NCI-H1694 (cell line): Measurements from ENCODE around the gene SMPD2.

ENCODE experiments used
- DNase-seq: peaks from one replicate; lab custom pipeline; 2025; lab: John Stamatoyannopoulos, UW

The SMPD2 gene

GRCh38 chr6:109485266-109485935 is 44.9 kb downstream of the SMPD2 start:
- peak; percentile 6 for DNase-seq

GRCh38 chr6:109486068-109486467 is 45.5 kb downstream of the SMPD2 start:
- DNase-seq: no peak

DNA sequence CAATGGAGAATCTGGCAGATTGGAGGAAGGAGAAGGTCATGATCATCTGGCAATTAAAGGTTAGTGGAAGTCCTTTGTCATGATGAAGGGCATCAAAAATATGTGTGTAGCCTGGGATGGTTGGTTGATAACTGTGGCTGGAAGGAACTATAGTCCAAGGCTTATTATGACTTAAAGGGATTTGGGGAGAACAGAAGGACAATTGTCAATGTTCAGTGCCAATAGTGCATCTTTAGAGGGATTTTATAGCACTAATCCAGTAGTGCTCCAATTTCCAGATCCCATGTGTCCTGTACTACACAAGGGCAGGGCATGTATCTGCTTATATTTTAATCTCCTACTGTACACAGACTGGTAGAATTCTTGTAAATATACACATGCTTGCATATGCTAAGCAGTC is 47.5 kb downstream of the SMPD2 start:
- no peak for DNase-seq

DNA sequence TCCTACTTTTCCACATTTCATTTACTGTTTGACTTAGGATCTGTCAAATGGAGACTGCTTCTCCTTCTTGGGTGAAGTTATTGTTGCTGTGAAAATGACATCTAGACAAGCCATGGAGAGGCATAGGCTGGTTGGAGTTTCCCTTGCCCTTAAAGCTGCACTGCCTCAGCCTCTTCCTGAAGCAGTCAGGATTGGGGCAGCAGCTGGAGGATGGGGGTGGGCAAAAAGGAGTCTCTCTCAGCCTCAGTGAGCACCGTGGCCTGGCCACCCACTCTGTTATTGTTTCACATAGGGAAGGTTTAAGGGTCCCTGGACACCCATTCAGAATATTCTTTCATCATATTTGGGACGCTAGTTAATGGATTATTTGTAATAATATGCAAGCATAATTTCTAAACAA is 50.2 kb downstream of the SMPD2 start:
- no peak for DNase-seq

DNA sequence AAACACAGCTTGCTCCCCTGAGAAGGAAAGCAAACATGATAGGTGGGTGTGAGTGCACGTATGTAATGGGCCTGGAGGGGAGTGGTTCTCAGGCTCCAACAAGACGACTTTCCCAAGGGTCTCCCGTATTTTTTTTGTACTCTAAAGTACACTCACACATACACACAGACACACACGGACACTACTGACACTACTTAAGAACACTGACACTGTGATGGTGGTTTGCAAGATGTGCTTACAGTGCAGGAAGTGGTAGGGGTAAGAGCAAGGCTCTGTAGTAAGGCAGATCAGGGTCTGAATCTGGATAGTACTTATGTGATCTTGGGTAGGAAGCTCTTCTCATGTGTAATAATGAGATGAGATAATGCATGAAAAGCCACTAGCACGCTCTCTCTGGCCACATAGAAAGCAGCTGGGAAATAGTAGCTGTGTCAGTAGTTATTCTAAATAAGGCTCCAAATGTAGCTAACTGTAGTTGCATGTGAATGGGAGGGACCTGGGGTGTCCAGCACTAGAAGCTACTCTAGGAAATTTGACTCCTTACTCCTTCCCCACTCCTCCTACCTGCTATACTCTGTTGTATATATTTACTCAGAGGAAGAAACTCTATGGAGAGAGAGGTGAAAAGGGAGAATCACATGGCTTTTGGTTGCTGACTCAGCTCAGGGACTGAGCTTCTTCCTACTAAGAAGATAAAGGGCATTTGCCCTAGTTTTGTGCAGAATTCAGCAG is 50.8 kb downstream of the SMPD2 start:
- DNase-seq: no peak
